Endodermal cell (in vitro differentiated cells): ENCODE results near the gene BTAF1. TPM values are rescaled to one million over a fixed set of nuclear protein-coding genes. Genes with fewer than 3 reads are reported as not detected.

Experiments
- DNase-seq: peaks from one replicate; pipeline ENCODE4 v3.0.0-alpha.2; 2017
- H3K27ac ChIP-seq: 2 replicates; pipeline ENCODE4 v1.5.1; 2013; ENCODE audit warnings: mild to moderate bottlenecking, low read depth, low read length, moderate library complexity
- H3K27me3 ChIP-seq: 2 replicates; pipeline ENCODE4 v1.6.1; 2013; ENCODE audit warnings: mild to moderate bottlenecking, low read length, moderate library complexity; ENCODE audit not compliant: insufficient read depth, control insufficient read depth, poor library complexity, severe bottlenecking
- H3K36me3 ChIP-seq: 2 replicates; pipeline ENCODE4 v1.7.0; 2013; ENCODE audit warnings: mild to moderate bottlenecking, low read length, moderate library complexity; ENCODE audit not compliant: control insufficient read depth, insufficient read depth
- H3K4me1 ChIP-seq: one replicate; pipeline ENCODE4 v1.7.0; 2013; ENCODE audit warnings: low read length; ENCODE audit not compliant: control insufficient read depth, insufficient read depth
- H3K4me3 ChIP-seq: 2 replicates; pipeline ENCODE4 v1.5.1; 2013; ENCODE audit warnings: mild to moderate bottlenecking, low read length, moderate library complexity
- H3K9ac ChIP-seq: 2 replicates; pipeline ENCODE4 v1.6.1; 2013; ENCODE audit warnings: mild to moderate bottlenecking, low read length, moderate library complexity; ENCODE audit not compliant: poor library complexity, severe bottlenecking; ENCODE audit errors: extremely low read depth
- H3K9me3 ChIP-seq: 2 replicates; pipeline ENCODE4 v1.6.1; 2013; ENCODE audit warnings: mild to moderate bottlenecking, low read length, moderate library complexity; ENCODE audit not compliant: control insufficient read depth
- H3K27ac Mint-ChIP-seq: 2 replicates; pipeline ENCODE4 v1.8.0; 2020; ENCODE audit warnings: mixed read lengths
- H3K27me3 Mint-ChIP-seq: 2 replicates; pipeline ENCODE4 v1.8.0; 2021; ENCODE audit warnings: mild to moderate bottlenecking, mixed read lengths; ENCODE audit not compliant: insufficient read depth
- H3K36me3 Mint-ChIP-seq: 2 replicates; pipeline ENCODE4 v1.8.0; 2020; ENCODE audit warnings: low read depth, mixed read lengths
- H3K4me1 Mint-ChIP-seq: 2 replicates; pipeline ENCODE4 v1.8.0; 2020; ENCODE audit warnings: mixed read lengths
- H3K4me3 Mint-ChIP-seq: 2 replicates; pipeline ENCODE4 v1.8.0; 2020; ENCODE audit warnings: mild to moderate bottlenecking, moderate library complexity, mixed read lengths
- H3K9me3 Mint-ChIP-seq: 2 replicates; pipeline ENCODE4 v1.8.0; 2020; ENCODE audit warnings: mild to moderate bottlenecking, mixed read lengths
- CTCF ChIP-seq: fragments of 200-600 bp; sonication (generic); conservative IDR thresholded peaks from 2 replicates; pipeline ENCODE4 v1.5.0; 2021; ENCODE audit warnings: antibody characterized with exemption, mild to moderate bottlenecking
- WGBS, 2 experiments: methylation state at CpG; one replicate each; pipeline versions ENCODE4 v1.1.5 to v1.1.7; 2013; ENCODE audit warnings: missing lambda C conversion rate in 2 of 2, mixed read lengths in 1 of 2; ENCODE audit not compliant: insufficient coverage in 1 of 2, insufficient read length in 1 of 2; 5-methylcytosine and 5-hydroxymethylcytosine counted together
- total RNA-seq, 2 donors: library from RNA; stranded (reverse); fragmentation: NEBNext Ultra II Directional in 1 of 2; extraction: Animal tissue kit (Norgen Biotek cat#: 25700) in 1 of 2; gene quantifications; 2 replicates in 1 of 2; 3 replicates in 1 of 2; pipeline ENCODE4 v1.2.1, GENCODE V29; 2021

BTAF1 gene
- total RNA-seq, 2 donors from 2014 or later, result 46.2 to 54.3 TPM

GRCh38 chr10:91907033-91907594 is 16.5 kb upstream of the BTAF1 start:
- peaks cover 17% of the 10 kb centered on the region for H3K36me3 Mint-ChIP-seq
- no peak overlapping the region for H3K9ac ChIP-seq
- 90 to 91% methylated on average over 5 of the region's 5 CpGs for WGBS, 2 experiments
- H3K27ac ChIP-seq, result no peak overlapping the region
- H3K9me3 ChIP-seq, result no peaks in the 10 kb centered on the region
- H3K4me1 ChIP-seq, result no peaks in the 10 kb centered on the region
- TF ChIP-seq CTCF, result no peak
- H3K36me3 ChIP-seq, result peaks cover 6% of the 10 kb centered on the region
- H3K27me3 Mint-ChIP-seq, result peaks cover 3% of the 10 kb centered on the region
- H3K27ac Mint-ChIP-seq, result no peak overlapping the region
- peaks cover 13% of the 10 kb centered on the region for H3K4me1 Mint-ChIP-seq
- no peaks in the 10 kb centered on the region for H3K9me3 Mint-ChIP-seq
- no peak for DNase-seq
- peak overlapping the region; percentile 78 for H3K4me3 ChIP-seq
- no peaks in the 10 kb centered on the region for H3K27me3 ChIP-seq
- peak overlapping the region; percentile 75 for H3K4me3 Mint-ChIP-seq

GRCh38 chr10:91907914-91908336 is 15.6 kb upstream of the BTAF1 start:
- Mint-ChIP-seq H3K27me3 (peaks cover 3% of the 10 kb centered on the region), H3K9me3 (no peaks in the 10 kb centered on the region), H3K27ac (peak overlapping the region; percentile 69), H3K36me3 (peaks cover 17% of the 10 kb centered on the region), H3K4me3 (peak overlapping the region; percentile 75), H3K4me1 (peaks cover 13% of the 10 kb centered on the region)
- Histone ChIP-seq H3K9me3 (no peaks in the 10 kb centered on the region), H3K36me3 (peaks cover 6% of the 10 kb centered on the region), H3K9ac (peak overlapping the region; percentile 27), H3K4me1 (no peaks in the 10 kb centered on the region), H3K27ac (peak overlapping the region; percentile 76), H3K27me3 (no peaks in the 10 kb centered on the region), H3K4me3 (peak overlapping the region; percentile 78)
- no peak for DNase-seq
- 5% methylated on average over 10 to 18 of the region's 18 CpGs for WGBS, 2 experiments
- no peak for TF ChIP-seq CTCF

- Mint-ChIP-seq H3K36me3 (peaks cover 17% of the 10 kb centered on the region), H3K27ac (peak overlapping the region; percentile 69), H3K4me3 (peak overlapping the region; percentile 75), H3K4me1 (peaks cover 13% of the 10 kb centered on the region), H3K27me3 (peaks cover 5% of the 10 kb centered on the region), H3K9me3 (no peaks in the 10 kb centered on the region)
- Histone ChIP-seq H3K36me3 (peaks cover 6% of the 10 kb centered on the region), H3K9ac (peak overlapping the region; percentile 27), H3K27ac (peak overlapping the region; percentile 76), H3K9me3 (no peaks in the 10 kb centered on the region), H3K4me3 (peak overlapping the region; percentile 78), H3K4me1 (no peaks in the 10 kb centered on the region), H3K27me3 (no peaks in the 10 kb centered on the region)
- WGBS, 2 experiments, result 0% methylated on average over 44 to 93 of the region's 93 CpGs
- DNase-seq, result peak; percentile 91
- peak; percentile 69 for TF ChIP-seq CTCF
Observed at GRCh38 chr10:91908337-91909116, 15.0 kb upstream of the BTAF1 start.
